ENCODE measurements around the gene GRIN3B. TPM values are rescaled to one million over a fixed set of nuclear protein-coding genes. Genes with fewer than 3 reads are reported as not detected.

GRIN3B gene
- total and polyA plus RNA-seq, 2 of the 4 experiments (the other 2 are of a cell fraction), result under 0.01 to 0.91 TPM

- Histone ChIP-seq H3K4me2 (ENCODE audit: low read depth, low read length) (peak overlapping the region; percentile 92), H2BK15ac (ENCODE audit: low read depth, low read length) (peak overlapping the region; percentile 30; the same call in 1 of the 3 replicates), H3K23ac (ENCODE audit: low read depth, low read length) (peak overlapping the region; percentile 95), H3K56ac (ENCODE audit: extremely low read depth, insufficient read depth, low read length) (peak overlapping the region; percentile 97), H2AK9ac (replicated peaks; ENCODE audit: low read depth, low read length, poor library complexity) (peak overlapping the region; percentile 100), H3K27me3 (ENCODE audit: control insufficient read depth, insufficient read depth, low read length) (no peaks in the 10 kb centered on the region), H3K18ac (ENCODE audit: low read depth, low read length) (peak overlapping the region; percentile 88), H3K14ac (replicated peaks; ENCODE audit: low read depth, low read length) (peak overlapping the region; percentile 97), H3K36me3 (ENCODE audit: control insufficient read depth, insufficient read depth, low read length) (peaks cover 23% of the 10 kb centered on the region), H2AK5ac (ENCODE audit: low read depth, low read length) (peak overlapping the region; percentile 89), H3K4me3 (ENCODE audit: insufficient read depth, low read depth, low read length) (peak overlapping the region; percentile 93), H2AFZ (replicated peaks; ENCODE audit: low read length, poor library complexity) (peak overlapping the region; percentile 93), H3K9ac (ENCODE audit: low read depth, low read length) (peak overlapping the region; percentile 98), H2BK20ac (ENCODE audit: low read depth, low read length) (no peak overlapping the region), H3K27ac (ENCODE audit: insufficient read depth, low read length) (peak overlapping the region; percentile 99), H3K9me1 (ENCODE audit: insufficient read depth, low read length) (peaks cover 8% of the 10 kb centered on the region; the same call in 1 of the 2 replicates), H4K5ac (ENCODE audit: low read depth, low read length) (peak overlapping the region; percentile 58), H4K8ac (ENCODE audit: low read depth in 2 of 2, low read length in 2 of 2) (peak overlapping the region; percentile 92 to 100), H4K20me1 (ENCODE audit: insufficient read depth, low read length) (peaks cover 52% of the 10 kb centered on the region), H2BK5ac (ENCODE audit: low read depth, low read length, poor library complexity, severe bottlenecking) (peak overlapping the region; percentile 81), H2BK120ac (ENCODE audit: low read depth, low read length) (peak overlapping the region; percentile 74), H3K79me1 (ENCODE audit: low read depth in 1 of 2, low read length in 2 of 2) (peaks cover 0 to 22% of the 10 kb centered on the region in 2 experiments; a peak in 3 of 4 replicates), H3K4ac (ENCODE audit: low read depth, low read length) (peak overlapping the region; percentile 97), H3K4me1 (ENCODE audit: control insufficient read depth, insufficient read depth, low read length) (peaks cover 16% of the 10 kb centered on the region), H3K9me3 (ENCODE audit: control insufficient read depth, insufficient read depth, low read length) (no peaks in the 10 kb centered on the region), H4K91ac (ENCODE audit: insufficient read depth, low read depth, low read length) (peak overlapping the region; percentile 95)
- intact Hi-C loops (cut with micrococcal nuclease) (loop anchor here (5.0 kb wide), 1 partner anchor 75 kb away; the partner anchor contains the start of gene GPX4), dilution Hi-C loops (cut with HindIII; ENCODE audit: low sequenced_read_pairs, unreplicated experiment) (no loop called here), in situ Hi-C loops (cut with MboI; ENCODE audit: low sequenced_read_pairs) (no loop called here)
- DNase-seq (no peak), ATAC-seq (ENCODE audit: low read depth) (peak; percentile 0; the same call in 1 of the 2 replicates)
- WGBS, 2 experiments (ENCODE audit: extremely low coverage in 2 of 2, insufficient read length in 1 of 2), result no CpG with 5 or more reads among the region's 36 CpGs
- ChIA-PET POLR2A (ENCODE audit: unreplicated experiment) (interaction anchor here (0.6 to 1.5 kb wide), 7 partner anchors 8 to 112 kb away, joined by 3 to 10 read pairs (median 3); partner anchors contain the start of gene ABCA7), CTCF (no interaction called here)
- BruUV-seq (replicated peaks), result TSS peak; percentile 96
- no peak for TF ChIP-seq MXI1 (IDR thresholded peaks at IDR 0.05; ENCODE audit: borderline replicate concordance, low read depth, low read length)
- TF ChIP-seq NFE2L2 (IDR thresholded peaks at IDR 0.05; ENCODE audit: low read depth, low read length), result no peak
- no peak for TF ChIP-seq MAFK (IDR thresholded peaks at IDR 0.05; ENCODE audit: low read depth, low read length)
- no peak for TF ChIP-seq MAZ (IDR thresholded peaks at IDR 0.05; ENCODE audit: borderline replicate concordance, low read depth, low read length)
- no peak for TF ChIP-seq CEBPB (IDR thresholded peaks at IDR 0.05; ENCODE audit: low read depth, low read length)
- no peak for TF ChIP-seq CHD1 (IDR thresholded peaks at IDR 0.05; ENCODE audit: low read depth, low read length)
Observed at GRCh38 chr19:1026783-1027649, 26.8 kb downstream of the GRIN3B start.

All from IMR-90 (cell line).